ENCODE measurements around the gene MAGI2. TPM values are rescaled to one million over a fixed set of nuclear protein-coding genes. Genes with fewer than 3 reads are reported as not detected.

MAGI2 gene
- total RNA-seq, 1 donor from 2014 or later: 11.4 TPM

GRCh38 chr7:78220754-78221153 is 1232.7 kb downstream of the MAGI2 start:
- H3K36me3 Mint-ChIP-seq (ENCODE audit: insufficient read depth): no peaks in the 10 kb centered on the region
- H3K4me3 Mint-ChIP-seq (ENCODE audit: low read depth): no peak overlapping the region
- no peaks in the 10 kb centered on the region for H3K9me3 Mint-ChIP-seq (ENCODE audit: low read depth)
- H3K4me1 Mint-ChIP-seq (ENCODE audit: low read depth): peaks cover 8% of the 10 kb centered on the region
- TF ChIP-seq CTCF (IDR thresholded peaks at IDR 0.05; ENCODE audit: unreplicated experiment): no peak
- no peaks in the 10 kb centered on the region for H3K27me3 Mint-ChIP-seq
- no peak overlapping the region for H3K27ac Mint-ChIP-seq
- DNase-seq (ENCODE audit: low spot score, unreplicated experiment): no peak

- H3K27me3 Mint-ChIP-seq: no peaks in the 10 kb centered on the region
- no peak for DNase-seq (ENCODE audit: low spot score, unreplicated experiment)
- H3K4me3 Mint-ChIP-seq (ENCODE audit: low read depth): no peak overlapping the region
- H3K9me3 Mint-ChIP-seq (ENCODE audit: low read depth): no peaks in the 10 kb centered on the region
- H3K36me3 Mint-ChIP-seq (ENCODE audit: insufficient read depth): no peaks in the 10 kb centered on the region
- no peak for TF ChIP-seq CTCF (IDR thresholded peaks at IDR 0.05; ENCODE audit: unreplicated experiment)
- H3K27ac Mint-ChIP-seq: no peak overlapping the region
- peaks cover 8% of the 10 kb centered on the region for H3K4me1 Mint-ChIP-seq (ENCODE audit: low read depth)
These were observed 1234.6 kb downstream of the MAGI2 start for GRCh38 chr7:78218876-78219275.

- no peak overlapping the region for H3K27ac Mint-ChIP-seq
- peaks cover 8% of the 10 kb centered on the region for H3K4me1 Mint-ChIP-seq (ENCODE audit: low read depth)
- no peak for DNase-seq (ENCODE audit: low spot score, unreplicated experiment)
- H3K36me3 Mint-ChIP-seq (ENCODE audit: insufficient read depth): no peaks in the 10 kb centered on the region
- no peak overlapping the region for H3K4me3 Mint-ChIP-seq (ENCODE audit: low read depth)
- TF ChIP-seq CTCF (IDR thresholded peaks at IDR 0.05; ENCODE audit: unreplicated experiment): no peak
- H3K9me3 Mint-ChIP-seq (ENCODE audit: low read depth): no peaks in the 10 kb centered on the region
- H3K27me3 Mint-ChIP-seq: no peaks in the 10 kb centered on the region
These were observed 1235.4 kb downstream of the MAGI2 start for GRCh38 chr7:78218051-78218450.

GRCh38 chr7:78215199-78215598 is 1238.3 kb downstream of the MAGI2 start:
- Mint-ChIP-seq H3K4me3 (ENCODE audit: low read depth) (no peak overlapping the region), H3K9me3 (ENCODE audit: low read depth) (peaks cover 3% of the 10 kb centered on the region), H3K4me1 (ENCODE audit: low read depth) (peaks cover 8% of the 10 kb centered on the region), H3K27ac (no peak overlapping the region), H3K27me3 (no peaks in the 10 kb centered on the region), H3K36me3 (ENCODE audit: insufficient read depth) (no peaks in the 10 kb centered on the region)
- TF ChIP-seq CTCF (IDR thresholded peaks at IDR 0.05; ENCODE audit: unreplicated experiment): no peak
- no peak for DNase-seq (ENCODE audit: low spot score, unreplicated experiment)

- TF ChIP-seq CTCF (IDR thresholded peaks at IDR 0.05; ENCODE audit: unreplicated experiment): no peak
- Mint-ChIP-seq H3K27me3 (no peaks in the 10 kb centered on the region), H3K4me3 (ENCODE audit: low read depth) (no peak overlapping the region), H3K36me3 (ENCODE audit: insufficient read depth) (no peaks in the 10 kb centered on the region), H3K9me3 (ENCODE audit: low read depth) (peaks cover 10% of the 10 kb centered on the region), H3K4me1 (ENCODE audit: low read depth) (peaks cover 2% of the 10 kb centered on the region), H3K27ac (no peak overlapping the region)
- DNase-seq (ENCODE audit: low spot score, unreplicated experiment): no peak
These were observed 1240.1 kb downstream of the MAGI2 start for GRCh38 chr7:78213402-78213801.
